NCI-H82 treated with DMSO at 0.1 percent for 48 hours (cell line): ENCODE results near the gene AK3.
"Not testable (repeated sequence)": the region's sequence is repeated elsewhere in the genome, so short reads cannot be mapped to it uniquely, and the experiment has no call there.

Experiments
- DNase-seq: peaks from one replicate; lab custom pipeline; 2025; ENCODE audit not compliant: unreplicated experiment; lab: John Stamatoyannopoulos, UW

AK3 gene

DNA sequence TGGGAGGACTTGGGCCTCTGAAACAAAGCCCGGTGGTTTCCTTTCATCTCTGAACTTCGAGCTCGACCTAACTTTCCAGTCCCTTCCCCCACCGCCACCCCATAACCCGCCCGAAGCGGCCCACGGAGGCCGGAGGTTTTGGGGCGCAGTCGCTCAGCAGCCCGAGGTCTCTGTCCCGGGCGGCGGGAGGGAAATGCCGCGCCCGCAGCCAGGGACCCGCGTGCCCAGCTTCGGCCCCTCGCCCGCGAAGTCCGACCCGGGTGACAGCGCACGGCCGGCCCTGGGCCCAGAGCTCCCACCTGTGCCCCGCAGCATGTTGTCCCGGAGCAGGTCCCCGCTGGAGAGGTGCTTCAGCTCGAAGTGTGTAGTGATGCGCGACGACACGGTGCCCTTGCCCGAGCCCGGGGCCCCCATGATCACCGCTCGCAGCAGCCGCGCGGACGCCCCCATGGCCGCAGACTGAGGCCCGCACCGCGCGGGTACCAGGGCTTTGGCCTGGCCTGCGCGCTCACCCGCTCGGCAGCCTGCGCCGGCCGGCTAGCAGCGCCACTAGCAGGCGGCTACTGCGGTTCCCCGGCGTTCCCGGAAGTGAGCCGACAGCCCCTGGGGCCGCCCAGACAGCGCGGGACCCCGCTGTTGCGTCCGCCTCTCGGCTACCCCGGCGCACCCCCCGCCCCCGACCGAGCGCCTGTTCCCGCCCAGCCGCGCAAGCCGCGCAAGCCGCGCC is at the start of gene AK3:
Gene AK3, minus strand, starts transcription at position 565 of the 727 bp plus-strand sequence. Its CDS starts 115 bp downstream, at position 450.
- DNase-seq: peak; percentile 36

DNA sequence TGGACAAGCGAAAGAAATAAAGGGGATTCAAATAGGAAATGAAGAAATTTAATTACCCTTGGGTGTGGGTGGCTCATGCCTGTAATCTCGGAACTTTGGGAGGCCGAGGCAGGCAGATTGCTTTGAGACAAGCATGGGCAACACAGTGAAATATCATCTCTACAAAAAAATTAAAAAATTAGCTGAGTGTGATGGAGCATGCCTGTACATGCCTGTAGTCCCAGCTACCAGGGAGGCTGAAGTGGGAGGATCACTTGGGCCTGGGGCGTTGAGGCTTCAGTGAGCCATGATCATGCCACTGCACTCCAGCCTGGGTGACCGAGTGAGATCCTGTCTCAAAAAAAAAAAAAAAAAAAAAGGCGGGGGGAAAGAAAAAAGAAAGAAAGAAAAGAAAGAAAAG is 47.7 kb upstream of the AK3 start:
- DNase-seq: no peak

DNA sequence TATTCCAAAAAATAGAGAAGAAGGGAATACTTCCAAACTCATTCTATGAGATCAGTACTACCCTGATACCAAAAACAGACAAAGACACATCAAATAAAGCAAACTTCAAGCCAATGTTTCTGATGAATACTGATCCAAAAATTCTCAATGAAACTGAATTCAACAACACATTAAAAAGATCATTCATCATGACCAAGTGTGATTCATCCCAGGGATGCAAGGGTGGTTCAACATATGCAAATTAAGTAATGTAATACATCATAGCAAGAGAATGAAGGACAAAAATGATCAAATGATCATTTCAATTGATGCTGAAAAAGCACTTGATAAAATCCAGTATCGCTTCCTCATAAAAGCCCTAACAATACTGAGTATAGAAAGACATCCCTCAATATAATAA is 46.9 kb upstream of the AK3 start:
- DNase-seq: no peak

DNA sequence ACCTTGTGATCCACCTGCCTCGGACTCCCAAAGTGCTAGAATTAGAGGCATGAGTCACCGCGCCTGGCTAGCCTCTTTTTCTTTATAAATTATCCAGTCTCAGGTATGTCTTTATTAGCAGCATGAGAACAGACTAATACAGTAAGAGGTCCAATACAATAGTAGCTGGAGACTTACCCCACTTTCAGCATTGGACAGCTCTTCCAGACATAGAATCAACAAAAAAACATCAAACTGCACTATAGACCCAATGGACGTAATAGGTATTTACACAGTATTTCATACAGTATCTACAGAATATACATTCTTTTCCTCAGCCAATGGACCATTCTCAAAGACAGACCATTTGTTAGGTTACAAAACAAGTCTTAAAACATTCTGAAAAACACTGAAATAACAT is 45.6 kb upstream of the AK3 start:
- no peak for DNase-seq

DNA sequence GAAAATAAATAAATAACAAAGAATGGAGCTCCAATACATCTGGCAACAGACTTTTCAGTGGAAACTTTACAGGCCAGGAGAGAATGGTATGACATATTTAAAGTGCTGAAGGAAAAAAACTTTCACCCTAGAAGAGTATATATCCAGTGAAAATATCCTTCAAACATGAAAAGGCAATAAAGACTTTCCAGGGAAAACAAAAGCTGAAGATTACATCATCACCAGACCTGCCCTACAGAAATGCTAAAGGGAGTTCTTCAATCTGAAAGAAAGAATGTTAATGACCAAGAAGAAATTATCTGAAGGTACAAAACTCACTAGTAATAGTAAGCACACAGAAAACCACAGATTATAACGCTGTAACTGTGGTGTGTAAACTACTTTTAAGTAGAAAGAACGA is 43.4 kb upstream of the AK3 start:
- no peak for DNase-seq

DNA sequence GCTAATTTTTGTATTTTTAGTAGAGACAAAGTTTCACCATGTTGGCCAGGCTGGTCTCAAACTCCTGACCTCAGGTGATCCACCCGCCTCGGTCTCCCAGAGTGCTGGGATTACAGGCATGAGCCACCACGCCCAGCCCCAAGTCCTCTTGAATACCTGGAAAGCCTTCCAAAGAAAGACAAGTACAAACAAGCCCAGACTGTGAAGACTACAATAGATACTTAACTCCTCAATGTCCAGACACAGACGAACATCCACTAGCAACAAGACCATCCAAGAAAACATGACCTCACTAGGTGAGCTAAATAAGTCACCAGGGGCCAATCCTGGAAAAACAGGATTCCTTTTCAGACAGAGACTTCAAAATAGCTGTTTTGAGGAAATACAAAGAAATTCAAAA is 42.2 kb upstream of the AK3 start:
- DNase-seq: not testable (repeated sequence)

DNA sequence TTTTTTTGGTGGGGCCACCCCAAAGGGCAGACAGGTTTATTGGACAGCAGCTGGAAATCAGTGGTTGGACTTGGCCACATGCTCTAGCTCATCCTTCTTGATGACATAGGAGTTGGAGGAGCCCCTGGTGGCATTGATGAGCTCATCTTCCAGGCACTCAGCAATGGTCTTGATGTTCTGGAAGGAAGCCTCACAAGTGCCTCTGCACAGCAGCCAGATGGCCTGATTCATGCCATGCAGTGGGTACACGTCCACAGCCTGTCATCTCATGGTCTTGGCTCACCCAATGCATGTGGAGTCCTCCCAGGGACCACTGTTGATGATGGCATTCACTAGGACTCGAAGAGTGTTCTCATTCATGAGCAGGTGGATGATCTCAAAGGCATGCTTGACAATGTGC is 40.4 kb upstream of the AK3 start:
- no peak for DNase-seq

DNA sequence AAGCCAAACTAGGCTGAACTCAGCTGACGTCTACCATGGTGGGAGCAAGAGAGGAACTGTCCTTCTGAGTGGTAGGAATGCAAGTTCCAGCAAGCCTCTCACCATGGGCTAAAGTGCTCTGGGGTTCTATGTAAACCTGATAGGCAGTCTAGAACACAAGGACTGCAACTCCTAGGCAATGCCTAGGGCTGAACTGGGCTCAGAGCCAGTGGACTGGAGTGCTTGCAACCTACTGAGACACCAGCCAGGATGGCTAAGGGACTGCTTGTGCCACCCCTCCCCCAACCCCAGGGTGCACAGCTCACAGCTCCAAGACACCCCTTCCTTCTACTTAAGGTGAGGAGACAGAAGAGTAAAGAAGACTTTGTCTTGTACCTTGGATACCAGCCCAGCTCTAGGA is 39.6 kb upstream of the AK3 start:
- no peak for DNase-seq

DNA sequence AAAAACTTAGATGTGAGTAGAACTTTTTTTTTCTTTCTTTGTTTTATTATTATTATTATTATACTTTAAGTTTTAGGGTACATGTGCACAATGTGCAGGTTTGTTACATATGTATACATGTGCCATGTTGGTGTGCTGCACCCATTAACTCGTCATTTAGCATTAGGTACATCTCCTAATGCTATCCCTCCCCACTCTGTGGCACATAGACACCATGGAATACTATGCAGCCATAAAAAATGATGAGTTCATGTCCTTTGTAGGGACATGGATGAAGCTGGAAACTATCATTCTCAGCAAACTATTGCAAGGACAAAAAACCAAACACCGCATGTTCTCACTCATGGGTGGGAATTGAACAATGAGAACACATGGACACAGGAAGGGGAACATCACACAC is 34.0 kb upstream of the AK3 start:
- DNase-seq: not testable (repeated sequence)

DNA sequence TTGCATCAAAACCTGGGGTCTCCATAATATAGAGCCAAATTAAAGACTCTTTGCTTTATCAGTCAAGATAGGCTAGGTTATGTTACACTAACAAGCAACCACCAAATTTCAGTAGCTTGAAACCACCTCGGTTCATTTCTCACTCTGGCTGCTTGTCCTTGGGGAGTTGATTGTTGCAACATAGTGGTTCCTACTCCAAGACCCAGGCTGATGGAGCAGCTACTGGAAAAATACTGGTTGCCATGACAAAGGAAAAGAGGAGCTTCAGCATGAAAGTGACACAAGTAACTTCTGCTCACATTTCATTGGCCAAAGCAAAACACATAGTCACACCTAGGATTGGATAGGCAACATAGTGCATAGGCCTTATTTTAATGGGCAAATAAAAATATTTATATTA is 33.2 kb upstream of the AK3 start:
- no peak for DNase-seq

DNA sequence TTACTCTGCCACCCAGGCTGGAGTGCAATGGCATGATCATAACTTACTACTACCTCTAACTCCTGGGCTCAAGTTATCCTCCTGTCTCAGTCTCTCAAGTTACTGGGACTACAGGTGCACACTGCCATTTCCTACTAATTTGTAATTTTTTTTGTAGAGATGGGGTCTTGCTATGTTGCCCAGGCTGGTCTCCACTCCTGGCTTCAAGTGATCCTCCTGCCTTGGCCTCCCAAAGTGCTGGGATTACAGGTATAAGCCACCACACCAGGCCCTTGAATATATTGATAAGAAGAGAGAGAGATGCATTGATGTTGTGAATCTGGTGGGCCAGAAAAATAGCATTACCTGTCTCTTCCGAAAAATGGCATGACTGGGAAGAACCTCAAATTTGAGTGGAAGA is 30.8 kb upstream of the AK3 start:
- no peak for DNase-seq

DNA sequence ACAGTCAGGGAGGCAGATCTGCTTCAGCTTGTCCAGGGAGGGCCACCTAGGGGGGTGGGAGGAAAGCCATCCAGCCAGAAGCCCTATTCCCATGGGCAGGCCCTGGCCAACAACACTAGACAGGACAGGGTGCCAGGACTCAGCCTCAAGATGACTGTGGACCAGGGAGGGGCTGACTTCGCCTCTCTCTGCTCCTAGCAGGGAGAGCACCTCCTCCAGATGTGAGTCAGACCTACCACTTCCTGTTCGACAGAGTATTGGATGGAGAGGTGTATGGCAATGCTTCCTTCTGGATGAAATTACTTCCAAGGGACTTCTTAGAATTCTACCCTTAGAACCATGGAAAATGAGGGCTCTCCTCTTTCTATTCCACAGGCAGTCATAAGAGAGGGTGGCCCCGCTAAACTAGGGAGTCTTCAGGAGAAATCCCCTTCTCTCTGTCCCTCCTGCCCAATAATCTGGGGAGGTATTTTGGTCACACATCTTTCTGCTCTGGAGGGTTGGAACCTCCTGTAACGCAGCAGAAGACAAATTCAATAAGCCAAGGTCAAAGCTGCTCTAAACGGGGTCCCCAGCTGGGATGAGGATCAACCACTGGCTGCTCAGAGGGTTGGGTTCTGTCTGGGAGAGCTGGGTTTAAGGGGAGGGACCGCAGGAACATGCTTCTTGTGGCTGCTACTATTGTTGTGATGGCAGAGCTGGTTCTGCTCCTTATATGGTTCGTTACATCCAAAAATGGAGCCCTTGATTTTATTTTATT is 28.5 kb upstream of the AK3 start:
- DNase-seq: no peak

DNA sequence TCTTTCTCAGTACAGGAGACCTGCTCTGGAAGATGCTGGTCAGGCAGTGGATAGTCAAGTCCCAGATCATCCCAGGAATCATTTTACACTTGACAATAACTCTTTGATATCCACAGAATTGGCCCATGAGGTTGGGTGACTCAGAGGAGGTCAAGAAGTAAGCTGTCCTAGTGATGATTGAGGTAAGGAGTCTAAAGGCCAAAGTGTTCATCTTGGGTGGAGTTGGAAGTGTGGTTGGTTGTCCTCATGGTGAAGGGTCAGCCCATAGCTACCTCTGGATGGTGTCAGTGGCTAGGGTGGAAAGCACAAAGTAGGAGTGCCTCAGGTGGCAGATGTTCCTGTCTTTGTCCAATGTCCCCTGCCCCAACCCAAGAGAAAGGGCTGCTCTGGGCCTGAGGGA is 27.7 kb upstream of the AK3 start:
- DNase-seq: no peak

DNA sequence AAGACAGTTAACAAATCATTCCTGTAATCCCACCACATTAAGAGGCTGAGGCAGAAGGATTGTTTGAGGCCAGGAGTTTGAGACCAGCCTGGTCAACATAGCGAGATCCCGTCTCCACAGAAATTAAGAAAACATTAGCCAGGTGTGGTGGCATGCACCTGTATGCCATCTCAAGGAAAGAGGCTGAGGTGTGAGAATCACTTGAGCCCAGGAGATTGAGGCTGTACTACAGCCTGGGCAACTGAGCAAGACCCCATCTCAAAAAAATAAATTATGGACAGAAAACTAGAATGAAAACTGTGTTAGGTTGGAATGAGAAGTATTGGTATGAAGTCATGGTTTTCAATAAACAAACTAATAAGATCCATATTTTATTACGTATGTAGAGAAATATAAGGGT is 23.0 kb upstream of the AK3 start:
- no peak for DNase-seq

DNA sequence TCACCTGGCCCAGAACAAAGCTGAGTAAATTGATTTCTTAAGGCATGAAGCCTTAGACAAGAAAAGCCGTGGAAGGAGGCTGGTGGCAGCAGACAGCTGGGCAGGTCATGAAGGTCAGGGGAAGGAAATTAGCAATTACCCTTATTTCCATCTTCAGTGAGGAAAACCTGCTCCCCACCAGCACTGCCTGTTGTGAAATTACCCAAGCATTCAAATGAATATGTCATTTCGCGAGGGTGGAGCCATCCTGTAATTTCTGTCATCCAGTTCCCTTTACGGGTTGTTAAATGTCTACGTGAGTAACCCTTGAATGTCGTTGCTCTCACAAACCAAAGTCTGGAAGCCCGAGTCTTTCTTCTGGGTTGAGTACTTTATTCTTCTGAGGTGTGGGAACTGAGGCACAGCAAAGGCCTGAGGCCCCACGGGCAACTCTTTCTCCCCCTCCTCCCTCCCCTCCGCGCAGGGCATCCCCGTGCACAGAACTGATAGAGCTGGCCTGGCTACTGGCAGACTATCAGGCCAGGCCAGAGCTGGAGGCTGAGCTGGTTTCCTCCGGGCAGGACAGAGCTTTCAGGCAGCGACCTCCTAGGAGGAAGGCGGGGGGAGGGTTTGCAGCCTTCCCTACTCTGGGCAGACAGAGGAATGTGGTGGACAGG is 22.0 kb upstream of the AK3 start:
- no peak for DNase-seq

DNA sequence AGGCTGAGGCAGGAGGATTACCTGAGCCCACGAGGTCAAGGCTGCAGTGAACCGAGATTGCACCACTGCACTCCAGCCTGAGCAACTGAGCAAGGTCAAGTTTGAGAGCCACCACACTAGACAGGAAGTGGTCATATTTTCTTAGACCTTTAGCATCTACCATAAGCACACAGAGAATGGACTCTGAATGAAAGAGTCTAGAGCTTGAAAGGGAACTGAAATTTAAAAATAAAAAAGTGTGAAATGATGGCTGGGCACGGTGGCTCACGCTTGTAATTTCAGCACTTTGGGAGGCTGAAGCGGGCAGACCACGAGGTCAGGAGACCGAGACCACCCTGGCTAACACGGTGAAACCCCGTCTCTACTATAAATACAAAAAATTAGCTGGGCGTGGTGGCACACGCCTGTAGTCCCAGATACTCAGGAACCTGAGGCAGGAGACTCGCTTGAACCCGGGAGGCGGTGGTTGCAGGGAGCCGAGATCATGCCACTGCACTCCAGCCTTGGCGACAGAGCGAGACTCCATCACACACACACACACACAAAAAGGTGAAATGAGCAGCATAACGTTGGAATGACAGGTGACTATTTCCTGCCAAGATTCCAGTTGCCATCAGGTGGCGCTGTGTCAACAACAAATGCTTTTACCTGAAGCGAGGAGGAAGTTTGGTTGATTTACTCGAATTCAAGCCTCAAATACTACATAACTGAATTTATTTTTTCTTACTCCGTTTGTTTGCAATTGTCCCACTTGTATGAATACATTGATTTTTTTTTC is 21.3 kb upstream of the AK3 start:
- peak; percentile 5 for DNase-seq

DNA sequence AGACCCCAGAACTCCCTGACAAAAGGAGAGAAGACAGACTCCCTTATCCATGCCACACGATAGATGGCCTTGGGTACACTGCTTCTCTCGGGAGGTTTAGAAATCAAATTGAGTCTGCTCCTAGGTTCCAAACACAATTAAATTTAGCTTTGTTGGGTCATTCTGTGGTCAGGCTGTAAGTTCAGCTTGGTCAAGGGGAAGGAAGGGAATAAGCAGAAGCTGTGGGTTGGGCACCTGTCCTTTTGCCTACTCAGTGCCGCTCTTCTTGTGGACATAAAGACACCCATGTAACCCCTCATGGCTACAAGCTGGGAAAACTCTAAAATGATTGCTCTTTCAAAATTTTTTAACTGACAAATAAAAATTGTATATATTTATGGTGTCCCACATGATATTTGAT is 19.1 kb upstream of the AK3 start:
- DNase-seq: no peak

DNA sequence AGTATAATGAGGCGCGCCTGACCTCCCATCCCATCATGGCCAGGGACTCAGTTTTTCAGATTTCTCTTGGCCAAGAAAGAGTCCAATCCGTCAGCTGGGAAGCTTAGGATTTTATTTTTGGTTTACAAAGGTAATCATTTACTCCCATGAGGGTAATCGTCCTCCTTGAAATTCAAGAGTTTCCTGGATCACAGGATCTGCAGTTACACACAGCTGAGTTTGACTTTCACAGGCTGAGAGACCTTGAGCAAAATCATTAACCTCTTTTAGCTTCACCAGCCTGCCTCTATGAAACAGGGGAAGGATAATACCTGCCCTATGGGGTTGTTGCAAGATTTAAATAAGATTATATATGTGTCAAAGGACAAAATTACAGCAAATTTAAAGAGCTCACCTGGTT is 15.4 kb upstream of the AK3 start:
- no peak for DNase-seq

DNA sequence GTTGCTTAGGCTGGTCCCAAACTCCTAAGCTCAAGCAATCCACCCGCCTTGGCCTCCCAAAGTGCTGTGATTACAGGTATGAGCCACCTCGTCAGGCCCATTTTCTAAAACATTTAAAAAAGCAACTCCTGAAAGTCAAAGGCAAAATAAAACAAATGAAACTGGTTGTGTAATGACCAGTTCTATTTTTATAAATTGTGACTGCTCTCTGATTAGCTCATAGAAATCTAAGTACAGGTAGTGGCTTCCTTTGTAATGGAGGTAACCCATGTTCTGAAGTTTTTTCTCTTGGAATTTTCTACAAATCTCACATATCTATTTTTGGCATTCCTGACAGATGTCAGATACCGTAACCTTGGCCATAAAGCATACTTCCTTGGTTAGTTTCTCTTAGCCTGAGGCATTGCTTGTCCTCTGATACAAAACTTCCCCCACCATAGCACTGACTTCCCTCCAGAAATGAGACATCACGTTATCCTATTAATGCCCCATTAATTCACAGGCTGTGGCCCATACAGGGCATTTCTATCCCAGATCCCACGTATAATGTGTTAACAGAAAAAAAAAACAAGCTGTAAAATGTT is 14.1 kb upstream of the AK3 start:
- no peak for DNase-seq

DNA sequence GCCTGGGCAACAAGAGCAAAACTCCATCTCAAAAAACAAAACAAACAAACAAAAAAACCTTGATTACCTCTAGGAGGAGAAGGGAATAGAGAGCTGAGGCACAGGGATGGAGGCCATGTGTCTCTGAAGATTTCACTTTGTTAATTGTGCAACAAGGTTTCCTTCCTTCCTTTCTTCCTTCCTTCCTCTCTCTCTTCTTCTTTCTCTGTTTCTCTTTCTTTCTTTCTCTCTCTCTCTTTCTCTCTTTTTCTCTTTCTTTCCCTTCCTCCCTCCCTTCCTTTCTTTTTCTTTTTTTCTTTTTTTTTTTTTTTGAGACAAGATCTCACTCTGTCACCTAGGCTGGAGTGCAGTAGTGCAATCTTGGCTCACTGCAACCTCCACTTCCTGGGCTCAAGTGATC is 13.5 kb upstream of the AK3 start:
- DNase-seq: not testable (repeated sequence)

DNA sequence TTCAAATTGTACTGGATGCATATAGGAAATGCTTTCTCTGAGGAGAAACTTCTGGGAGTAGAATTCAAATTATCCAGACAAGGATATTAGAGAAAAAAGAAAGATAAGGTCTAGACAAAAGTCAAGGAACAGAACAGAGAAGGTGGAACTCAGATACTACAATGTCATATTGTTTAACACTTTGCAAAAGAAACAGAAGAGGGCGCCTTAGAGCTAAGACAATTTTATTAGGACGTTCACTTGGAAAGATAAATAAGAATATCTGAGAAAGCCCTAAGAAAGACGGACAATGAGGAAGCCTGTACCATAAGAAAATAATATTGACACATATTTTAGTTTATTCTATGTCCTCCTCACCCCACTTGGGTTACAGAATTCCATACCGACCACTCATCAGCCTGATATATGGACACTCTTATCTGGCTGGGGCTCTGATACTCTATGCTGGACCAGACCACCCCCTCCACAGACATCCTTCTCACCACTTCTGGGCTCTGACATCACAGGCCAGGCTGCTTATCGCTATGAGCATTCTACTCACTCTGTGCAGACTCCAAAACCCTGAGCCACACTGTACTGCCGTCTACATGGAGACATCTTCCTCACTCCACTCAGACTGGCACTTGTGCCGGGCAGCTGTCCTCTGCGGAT is 9.1 kb upstream of the AK3 start:
- DNase-seq: peak; percentile 2
